ENCODE results near the gene CD300E. TPM values are rescaled to one million over a fixed set of nuclear protein-coding genes. Genes with fewer than 3 reads are reported as not detected.

Gene CD300E, protein sequence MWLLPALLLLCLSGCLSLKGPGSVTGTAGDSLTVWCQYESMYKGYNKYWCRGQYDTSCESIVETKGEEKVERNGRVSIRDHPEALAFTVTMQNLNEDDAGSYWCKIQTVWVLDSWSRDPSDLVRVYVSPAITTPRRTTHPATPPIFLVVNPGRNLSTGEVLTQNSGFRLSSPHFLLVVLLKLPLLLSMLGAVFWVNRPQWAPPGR
- not detected in 2 replicates for total RNA-seq (2021)
- not detected for Bru-seq, nascent RNA
- not detected for BruChase-seq, experiment 1, labeled RNA remaining after a 2-hour chase
- BruChase-seq, experiment 2, labeled RNA remaining after a 6-hour chase: not detected
- long read RNA-seq: 0 reads

GRCh38 chr17:74623693-74624093 is at the start of gene CD300E:
Gene CD300E (minus strand): TSS chr17:74623738. CDS start chr17:74623621, 117 bp downstream.
- Histone ChIP-seq H3K27ac (ENCODE audit: low read depth, low read length, poor library complexity, severe bottlenecking) (no peak within 1 kb of the TSS), H3K4me3 (ENCODE audit: low read depth, low read length, poor library complexity, severe bottlenecking) (no peak within 1 kb of the TSS), H3K4me1 (ENCODE audit: insufficient read depth, low read length, poor library complexity, severe bottlenecking) (no peaks in the 10 kb centered on the region), H3K9me3 (ENCODE audit: low read depth, low read length, poor library complexity, severe bottlenecking) (no peaks in the 10 kb centered on the region), H3K36me3 (ENCODE audit: insufficient read depth, low read length, poor library complexity, severe bottlenecking) (no peaks in the 10 kb centered on the region), H3K27me3 (replicated peaks; ENCODE audit: insufficient read depth, low read depth, low read length, poor library complexity) (peaks cover 18% of the 10 kb centered on the region)
- no peak for DNase-seq (ENCODE audit: low spot score)
- ChIA-PET CTCF (no interaction called here), POLR2A (ENCODE audit: low non-redundant PET) (no interaction called here)
- intact Hi-C loops (cut with micrococcal nuclease; ENCODE audit: unreplicated experiment): no loop called here
- TF ChIP-seq EZH2 (IDR thresholded peaks at IDR 0.05; ENCODE audit: borderline replicate concordance, low read depth, low read length, poor library complexity, severe bottlenecking): no peak
- TF ChIP-seq, protein P1, sequence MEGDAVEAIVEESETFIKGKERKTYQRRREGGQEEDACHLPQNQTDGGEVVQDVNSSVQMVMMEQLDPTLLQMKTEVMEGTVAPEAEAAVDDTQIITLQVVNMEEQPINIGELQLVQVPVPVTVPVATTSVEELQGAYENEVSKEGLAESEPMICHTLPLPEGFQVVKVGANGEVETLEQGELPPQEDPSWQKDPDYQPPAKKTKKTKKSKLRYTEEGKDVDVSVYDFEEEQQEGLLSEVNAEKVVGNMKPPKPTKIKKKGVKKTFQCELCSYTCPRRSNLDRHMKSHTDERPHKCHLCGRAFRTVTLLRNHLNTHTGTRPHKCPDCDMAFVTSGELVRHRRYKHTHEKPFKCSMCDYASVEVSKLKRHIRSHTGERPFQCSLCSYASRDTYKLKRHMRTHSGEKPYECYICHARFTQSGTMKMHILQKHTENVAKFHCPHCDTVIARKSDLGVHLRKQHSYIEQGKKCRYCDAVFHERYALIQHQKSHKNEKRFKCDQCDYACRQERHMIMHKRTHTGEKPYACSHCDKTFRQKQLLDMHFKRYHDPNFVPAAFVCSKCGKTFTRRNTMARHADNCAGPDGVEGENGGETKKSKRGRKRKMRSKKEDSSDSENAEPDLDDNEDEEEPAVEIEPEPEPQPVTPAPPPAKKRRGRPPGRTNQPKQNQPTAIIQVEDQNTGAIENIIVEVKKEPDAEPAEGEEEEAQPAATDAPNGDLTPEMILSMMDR (conservative IDR thresholded peaks at IDR 0.05; ENCODE audit: low read depth, low read length): no peak
- BruUV-seq (replicated peaks): no TSS peak

DNA sequence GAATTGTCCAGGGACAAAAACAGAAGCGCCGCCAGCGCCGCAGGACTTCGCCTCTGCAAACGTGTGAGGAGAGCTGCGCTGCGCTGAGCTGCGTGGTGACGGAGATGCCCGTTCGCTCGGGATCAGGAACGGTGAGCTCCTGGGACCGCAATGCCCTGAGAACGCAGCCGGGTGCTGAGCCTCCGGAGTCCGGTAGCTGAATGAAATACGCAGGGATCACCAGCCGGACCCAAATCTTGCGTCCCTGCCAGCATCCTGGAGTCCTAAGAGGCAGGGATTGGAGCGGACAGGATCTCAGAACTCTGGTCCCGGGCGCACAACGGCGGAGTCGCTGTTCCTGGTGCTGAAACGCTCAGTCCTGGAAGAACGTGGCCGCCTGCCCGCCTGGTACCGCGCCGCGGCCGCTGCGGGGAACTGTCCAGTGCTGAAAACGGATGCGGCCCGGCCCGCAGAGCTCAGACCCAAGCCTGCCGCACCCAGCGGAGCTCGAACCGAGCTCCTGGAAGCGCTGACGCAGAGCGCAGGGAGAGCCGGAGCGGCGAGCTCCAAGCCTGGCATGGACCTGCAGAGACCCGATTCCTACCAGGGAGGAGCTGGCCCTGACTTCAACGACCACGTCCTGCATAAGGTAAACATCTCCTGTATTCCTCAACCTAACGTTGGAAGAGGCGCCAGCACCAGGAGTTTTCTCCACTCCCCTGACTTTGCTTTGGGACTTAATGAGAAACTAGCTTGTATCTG is 47.7 kb upstream of the CD300E start:
- CTCF ChIA-PET: interaction anchor here (0.6 kb wide), 2 partner anchors 14 to 50 kb away, joined by 3 to 7 read pairs; no protein-coding TSS in a partner anchor
- Histone ChIP-seq H3K27ac (ENCODE audit: low read depth, low read length, poor library complexity, severe bottlenecking) (no peak overlapping the region), H3K4me3 (ENCODE audit: low read depth, low read length, poor library complexity, severe bottlenecking) (no peak overlapping the region), H3K9me3 (ENCODE audit: low read depth, low read length, poor library complexity, severe bottlenecking) (no peaks in the 10 kb centered on the region), H3K36me3 (ENCODE audit: insufficient read depth, low read length, poor library complexity, severe bottlenecking) (no peaks in the 10 kb centered on the region), H3K4me1 (ENCODE audit: insufficient read depth, low read length, poor library complexity, severe bottlenecking) (no peaks in the 10 kb centered on the region), H3K27me3 (replicated peaks; ENCODE audit: insufficient read depth, low read depth, low read length, poor library complexity) (peaks cover 73% of the 10 kb centered on the region)
- POLR2A ChIA-PET (ENCODE audit: low non-redundant PET): no interaction called here
- no peak for TF ChIP-seq EZH2 (IDR thresholded peaks at IDR 0.05; ENCODE audit: borderline replicate concordance, low read depth, low read length, poor library complexity, severe bottlenecking)
- TF ChIP-seq, protein P1 (conservative IDR thresholded peaks at IDR 0.05; ENCODE audit: low read depth, low read length): no peak
- intact Hi-C loops (cut with micrococcal nuclease; ENCODE audit: unreplicated experiment): no loop called here
- peak; percentile 88 for DNase-seq (ENCODE audit: low spot score)
- no TSS peak for BruUV-seq (replicated peaks)

- no peak for DNase-seq (ENCODE audit: low spot score)
- no TSS peak for BruUV-seq (replicated peaks)
- POLR2A ChIA-PET (ENCODE audit: low non-redundant PET): no interaction called here
- Histone ChIP-seq H3K27ac (ENCODE audit: low read depth, low read length, poor library complexity, severe bottlenecking) (no peak overlapping the region), H3K4me1 (ENCODE audit: insufficient read depth, low read length, poor library complexity, severe bottlenecking) (no peaks in the 10 kb centered on the region), H3K27me3 (replicated peaks; ENCODE audit: insufficient read depth, low read depth, low read length, poor library complexity) (peaks cover 74% of the 10 kb centered on the region), H3K9me3 (ENCODE audit: low read depth, low read length, poor library complexity, severe bottlenecking) (no peaks in the 10 kb centered on the region), H3K36me3 (ENCODE audit: insufficient read depth, low read length, poor library complexity, severe bottlenecking) (no peaks in the 10 kb centered on the region), H3K4me3 (ENCODE audit: low read depth, low read length, poor library complexity, severe bottlenecking) (no peak overlapping the region)
- intact Hi-C loops (cut with micrococcal nuclease; ENCODE audit: unreplicated experiment): no loop called here
- no peak for TF ChIP-seq EZH2 (IDR thresholded peaks at IDR 0.05; ENCODE audit: borderline replicate concordance, low read depth, low read length, poor library complexity, severe bottlenecking)
- TF ChIP-seq, protein P1 (conservative IDR thresholded peaks at IDR 0.05; ENCODE audit: low read depth, low read length): no peak
- CTCF ChIA-PET: no interaction called here
These were observed 46.8 kb upstream of the CD300E start for GRCh38 chr17:74670329-74670728.

All from A673 (cell line).